ENCODE results near the gene PRDM5.

- TF ChIP-seq CTCF (IDR thresholded peaks at IDR 0.05) = no peak
- TF ChIP-seq POLR2A (IDR thresholded peaks at IDR 0.05) = no peak
Observed at GRCh38 chr4:120685756-120686278, 236.7 kb downstream of the PRDM5 start.
